Natural killer cell treated with Interleukin-12 subunit alpha and Interleukin-12 subunit beta and Interleukin-15 and Interleukin-18, amount 100 ng/mL, for 72 hours (primary cell): ENCODE measurements around the gene FAM32A. TPM values are rescaled to one million over a fixed set of nuclear protein-coding genes. Genes with fewer than 3 reads are reported as not detected.

Experiments
- ATAC-seq, 2 donors: fragments of 150-1000 bp; cut with Tn5 transposase in 1 of 2; sonication (Bioruptor Pico), chemical (Tn5 transposase) in 1 of 2; 2 replicates each; pipeline ENCODE4 v1.10.0; 2021
- DNase-seq: peaks from one replicate; pipeline ENCODE4 v3.0.0; 2022; ENCODE audit warnings: low spot score
- H3K27ac Mint-ChIP-seq, 2 donors: 1 replicate in 1 of 2; 2 replicates in 1 of 2; pipeline ENCODE4 v1.8.0; 2022; ENCODE audit warnings: mixed read lengths in 2 of 2, mild to moderate bottlenecking in 1 of 2, moderate library complexity in 1 of 2
- H3K27me3 Mint-ChIP-seq, 2 donors: 1 replicate in 1 of 2; 2 replicates in 1 of 2; pipeline ENCODE4 v1.8.0; 2022; ENCODE audit warnings: mixed read lengths in 2 of 2
- H3K36me3 Mint-ChIP-seq: one replicate; pipeline ENCODE4 v1.8.0; 2022; ENCODE audit warnings: mixed read lengths
- H3K4me1 Mint-ChIP-seq, 2 donors: 1 replicate in 1 of 2; 2 replicates in 1 of 2; pipeline ENCODE4 v1.8.0; 2022; ENCODE audit warnings: low read depth in 2 of 2, mixed read lengths in 2 of 2, mild to moderate bottlenecking in 1 of 2
- H3K4me3 Mint-ChIP-seq: one replicate; pipeline ENCODE4 v1.8.0; 2022; ENCODE audit warnings: mixed read lengths
- H3K9me3 Mint-ChIP-seq: 2 replicates; pipeline ENCODE4 v1.8.0; 2022; ENCODE audit warnings: mixed read lengths
- total RNA-seq, 2 donors: library from RNA; stranded (reverse); gene quantifications; one replicate each; pipeline ENCODE4 v1.2.3, GENCODE V29; 2022

FAM32A gene
- total RNA-seq, 2 donors from 2014 or later, result 46.7 to 60.8 TPM

- H3K4me1 Mint-ChIP-seq, result peaks cover 39 to 40% of the 10 kb centered on the region in 2 donors
- no peak overlapping the region for H3K27ac Mint-ChIP-seq
- DNase-seq (no peak), ATAC-seq (no peak)
- H3K36me3 Mint-ChIP-seq, result no peaks in the 10 kb centered on the region
- peak overlapping the region; percentile 23 for H3K4me3 Mint-ChIP-seq
- no peaks in the 10 kb centered on the region for H3K27me3 Mint-ChIP-seq
- no peaks in the 10 kb centered on the region for H3K9me3 Mint-ChIP-seq
Observed at GRCh38 chr19:16200038-16201010, 15.1 kb downstream of the FAM32A start.

- no peak overlapping the region for H3K27ac Mint-ChIP-seq
Observed at GRCh38 chr19:16201011-16201391, 15.8 kb downstream of the FAM32A start.

GRCh38 chr19:16202320-16203255 is 17.4 kb downstream of the FAM32A start:
- H3K36me3 Mint-ChIP-seq, result no peaks in the 10 kb centered on the region
- DNase-seq (no peak), ATAC-seq (no peak)
- no peaks in the 10 kb centered on the region for H3K9me3 Mint-ChIP-seq
- H3K4me3 Mint-ChIP-seq, result no peak overlapping the region
- H3K27me3 Mint-ChIP-seq, result no peaks in the 10 kb centered on the region
- H3K4me1 Mint-ChIP-seq, result peaks cover 36 to 40% of the 10 kb centered on the region in 2 donors
- no peak overlapping the region for H3K27ac Mint-ChIP-seq

More at GRCh38 chr19:16201011-16201391, 15.8 kb downstream of the FAM32A start:
- H3K36me3 Mint-ChIP-seq, result no peaks in the 10 kb centered on the region
- H3K4me3 Mint-ChIP-seq, result peak overlapping the region; percentile 23
- peaks cover 39 to 40% of the 10 kb centered on the region in 2 donors for H3K4me1 Mint-ChIP-seq
- no peaks in the 10 kb centered on the region for H3K27me3 Mint-ChIP-seq
- DNase-seq (no peak), ATAC-seq (no peak)
- H3K9me3 Mint-ChIP-seq, result no peaks in the 10 kb centered on the region

DNA sequence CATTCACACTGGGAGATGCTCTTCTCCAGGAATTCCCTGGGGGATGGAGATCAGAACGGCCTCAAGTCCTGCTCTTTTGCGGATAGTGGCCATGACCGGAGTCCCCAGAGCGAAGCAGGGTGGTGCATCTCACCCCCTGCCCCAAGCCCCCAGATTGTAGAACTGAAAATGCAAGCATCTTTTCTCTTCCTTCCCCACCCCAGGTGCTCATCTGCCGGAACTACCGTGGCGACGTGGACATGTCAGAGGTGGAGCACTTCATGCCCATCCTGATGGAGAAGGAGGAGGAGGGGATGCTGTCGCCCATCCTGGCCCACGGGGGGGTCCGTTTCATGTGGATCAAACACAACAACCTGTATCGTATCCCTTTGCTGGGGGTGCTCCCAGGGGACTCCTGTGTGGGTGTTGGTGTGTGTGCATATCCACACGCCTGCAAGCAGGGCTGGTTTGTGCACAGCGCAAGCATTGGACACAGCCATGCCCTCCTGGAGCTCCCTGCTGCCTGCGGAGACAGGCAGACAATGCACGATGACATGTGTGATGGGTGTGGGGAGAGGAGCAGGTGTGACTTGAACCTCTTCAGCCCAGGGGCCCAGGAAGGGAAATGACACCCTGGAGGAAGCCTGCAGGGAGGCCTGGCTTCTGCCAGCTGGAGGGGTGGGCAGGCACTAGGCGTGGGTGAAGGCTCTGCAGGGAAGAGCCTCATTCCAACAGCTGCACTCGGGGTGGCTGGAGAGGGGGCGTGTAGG is 18.2 kb downstream of the FAM32A start:
- H3K27me3 Mint-ChIP-seq, result no peaks in the 10 kb centered on the region
- H3K36me3 Mint-ChIP-seq, result peaks cover 4% of the 10 kb centered on the region
- H3K9me3 Mint-ChIP-seq, result no peaks in the 10 kb centered on the region
- ATAC-seq, result no peak
- no peak for DNase-seq
- no peak overlapping the region for H3K27ac Mint-ChIP-seq
- H3K4me3 Mint-ChIP-seq, result no peak overlapping the region
- peaks cover 33 to 42% of the 10 kb centered on the region in 2 donors for H3K4me1 Mint-ChIP-seq

DNA sequence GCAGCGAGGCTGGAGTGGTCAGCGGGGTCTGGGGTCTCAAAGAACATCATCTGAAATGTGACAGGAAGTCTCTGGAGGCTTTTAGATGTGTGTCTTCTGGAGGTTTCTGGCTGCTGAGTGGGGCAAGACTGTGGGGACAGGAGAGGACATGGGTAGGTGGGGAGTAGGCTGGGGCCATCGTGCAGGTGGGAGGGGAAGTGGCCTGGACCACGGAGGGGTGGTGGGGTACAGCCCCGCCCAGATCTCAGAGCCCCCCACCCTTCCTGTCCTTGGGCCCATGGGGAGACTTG is 18.7 kb downstream of the FAM32A start:
- peaks cover 5% of the 10 kb centered on the region for H3K36me3 Mint-ChIP-seq
- ATAC-seq (no peak), DNase-seq (no peak)
- H3K9me3 Mint-ChIP-seq, result no peaks in the 10 kb centered on the region
- peaks cover 28 to 41% of the 10 kb centered on the region in 2 donors for H3K4me1 Mint-ChIP-seq
- H3K27ac Mint-ChIP-seq, result no peak overlapping the region
- no peaks in the 10 kb centered on the region for H3K27me3 Mint-ChIP-seq
- H3K4me3 Mint-ChIP-seq, result no peak overlapping the region

GRCh38 chr19:16205205-16206045 is 20.2 kb downstream of the FAM32A start:
- Mint-ChIP-seq H3K27ac (no peak overlapping the region), H3K36me3 (peaks cover 16% of the 10 kb centered on the region), H3K27me3 (no peaks in the 10 kb centered on the region), H3K4me3 (no peak overlapping the region), H3K4me1 (peaks cover 18 to 34% of the 10 kb centered on the region in 2 donors), H3K9me3 (no peaks in the 10 kb centered on the region)
- no peak for ATAC-seq
- DNase-seq, result no peak

DNA sequence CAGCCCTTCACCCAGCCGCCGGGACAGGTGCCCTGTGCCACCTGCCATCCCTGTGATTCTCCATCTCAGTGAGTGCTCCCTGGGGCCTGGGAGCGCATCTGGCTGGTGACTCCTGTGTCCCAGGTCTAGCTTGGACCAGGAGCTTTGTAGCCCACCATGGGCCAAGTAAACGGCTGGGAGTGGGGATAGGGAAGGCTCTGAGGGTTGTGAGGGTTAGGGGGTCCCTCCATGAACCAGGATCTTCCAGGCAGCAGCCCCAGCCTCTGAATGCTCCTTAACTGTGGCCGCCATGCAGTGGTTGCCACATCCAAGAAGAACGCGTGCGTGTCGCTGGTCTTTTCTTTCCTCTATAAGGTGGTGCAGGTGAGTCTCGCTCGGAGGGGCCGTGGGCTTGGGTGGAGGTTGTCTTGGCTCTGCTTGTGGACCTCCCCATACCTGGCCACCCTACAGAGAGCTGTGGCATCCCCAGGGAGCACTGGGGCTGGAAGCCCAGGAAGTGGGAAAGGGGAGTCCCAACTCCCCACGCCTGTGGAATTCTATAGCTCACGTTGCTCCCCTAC is 20.9 kb downstream of the FAM32A start:
- H3K4me3 Mint-ChIP-seq, result no peak overlapping the region
- H3K4me1 Mint-ChIP-seq, result peaks cover 12 to 28% of the 10 kb centered on the region in 2 donors
- ATAC-seq, result no peak
- peaks cover 22% of the 10 kb centered on the region for H3K36me3 Mint-ChIP-seq
- H3K9me3 Mint-ChIP-seq, result no peaks in the 10 kb centered on the region
- H3K27me3 Mint-ChIP-seq, result no peaks in the 10 kb centered on the region
- no peak for DNase-seq
- H3K27ac Mint-ChIP-seq, result no peak overlapping the region

DNA sequence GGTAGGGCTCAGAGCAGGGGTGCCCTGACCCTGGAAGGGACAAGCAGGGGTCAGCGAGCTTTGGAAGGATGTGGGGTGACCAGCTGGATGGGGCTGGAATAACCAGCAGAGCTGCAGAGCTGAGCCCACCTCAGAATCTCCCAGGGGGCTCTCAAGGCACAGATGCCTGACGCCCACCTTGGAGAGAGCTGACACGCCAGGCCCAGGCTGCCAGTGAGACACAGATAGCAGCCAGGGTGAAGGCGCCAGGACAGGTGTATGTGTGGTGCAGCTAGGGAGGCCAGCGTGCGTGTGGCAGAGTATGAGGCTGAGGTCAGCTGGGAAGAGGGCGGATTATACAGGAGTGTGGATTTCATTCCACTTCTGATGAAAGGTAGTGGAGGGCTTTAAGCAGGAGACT is 21.4 kb downstream of the FAM32A start:
- Mint-ChIP-seq H3K27ac (no peak overlapping the region), H3K36me3 (peaks cover 23% of the 10 kb centered on the region)

GRCh38 chr19:16207063-16207462 is 21.9 kb downstream of the FAM32A start:
- Mint-ChIP-seq H3K36me3 (peaks cover 27% of the 10 kb centered on the region), H3K9me3 (no peaks in the 10 kb centered on the region), H3K27ac (no peak overlapping the region), H3K4me1 (peaks cover 14 to 28% of the 10 kb centered on the region in 2 donors), H3K4me3 (no peak overlapping the region), H3K27me3 (no peaks in the 10 kb centered on the region)
- DNase-seq (no peak), ATAC-seq (no peak)

More for the DNA sequence above, 21.4 kb downstream of the FAM32A start:
- Mint-ChIP-seq H3K9me3 (no peaks in the 10 kb centered on the region), H3K27me3 (no peaks in the 10 kb centered on the region), H3K4me1 (peaks cover 11 to 26% of the 10 kb centered on the region in 2 donors), H3K4me3 (no peak overlapping the region)
- DNase-seq (no peak), ATAC-seq (no peak)

GRCh38 chr19:16207490-16208025 is 22.3 kb downstream of the FAM32A start:
- H3K27me3 Mint-ChIP-seq, result no peaks in the 10 kb centered on the region
- ATAC-seq (no peak), DNase-seq (no peak)
- H3K4me3 Mint-ChIP-seq, result no peak overlapping the region
- peaks cover 32% of the 10 kb centered on the region for H3K36me3 Mint-ChIP-seq
- no peaks in the 10 kb centered on the region for H3K9me3 Mint-ChIP-seq
- peaks cover 18 to 29% of the 10 kb centered on the region in 2 donors for H3K4me1 Mint-ChIP-seq
- H3K27ac Mint-ChIP-seq, result no peak overlapping the region

DNA sequence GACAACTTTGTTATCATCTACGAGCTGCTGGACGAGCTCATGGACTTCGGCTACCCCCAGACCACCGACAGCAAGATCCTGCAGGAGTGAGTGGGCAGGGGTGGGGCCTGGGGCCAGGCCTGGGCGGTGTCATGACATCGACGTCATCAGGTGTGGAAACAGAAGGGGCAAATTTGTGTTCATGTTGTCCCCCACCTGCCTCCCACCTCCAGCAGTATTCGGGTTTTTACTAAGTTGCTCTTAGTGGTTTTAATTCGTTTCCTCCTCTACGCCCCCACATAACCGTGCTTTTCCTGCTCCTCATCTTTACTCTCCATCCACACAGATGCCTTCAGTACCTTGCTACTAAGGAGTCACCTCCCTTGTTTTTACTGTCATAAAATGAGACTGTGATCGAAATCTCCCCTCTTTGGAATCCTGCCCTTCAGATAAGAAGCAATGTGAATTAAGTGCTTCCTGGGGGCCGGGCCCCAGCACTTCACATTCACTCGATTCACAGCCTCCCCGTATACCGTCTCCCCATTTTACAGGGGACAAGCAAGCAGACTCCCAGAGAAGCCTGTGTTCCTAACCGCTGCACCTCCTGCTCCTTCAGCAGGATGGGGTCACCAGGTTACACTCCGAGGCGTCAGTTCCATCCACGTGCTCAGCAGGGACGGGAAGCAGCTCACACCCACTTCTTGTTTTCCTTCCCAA is 23.0 kb downstream of the FAM32A start:
- H3K4me3 Mint-ChIP-seq, result no peak overlapping the region
- H3K27ac Mint-ChIP-seq, result peak overlapping the region in 1 of 2 donors; percentile 33
- H3K9me3 Mint-ChIP-seq, result no peaks in the 10 kb centered on the region
- no peak for ATAC-seq
- H3K36me3 Mint-ChIP-seq, result peaks cover 36% of the 10 kb centered on the region
- H3K4me1 Mint-ChIP-seq, result peaks cover 21 to 31% of the 10 kb centered on the region in 2 donors
- DNase-seq, result no peak
- no peaks in the 10 kb centered on the region for H3K27me3 Mint-ChIP-seq
